GM12801 (cell line): Measurements from ENCODE around the gene KCNAB1.

ENCODE experiments used
- CTCF ChIP-seq: IDR thresholded peaks from one replicate; pipeline ENCODE4 v1.5.1; 2011; ENCODE audit warnings: control low read depth; ENCODE audit not compliant: insufficient read length; ENCODE audit errors: extremely low read depth

Gene KCNAB1

GRCh38 chr3:156429125-156429524 is 308.7 kb downstream of the KCNAB1 start:
- TF ChIP-seq CTCF, result no peak

GRCh38 chr3:156431334-156432124 is 311.2 kb downstream of the KCNAB1 start:
- no peak for TF ChIP-seq CTCF

GRCh38 chr3:156432563-156432962 is 312.2 kb downstream of the KCNAB1 start:
- no peak for TF ChIP-seq CTCF

- no peak for TF ChIP-seq CTCF
These were observed 312.8 kb downstream of the KCNAB1 start for GRCh38 chr3:156433138-156433537.

GRCh38 chr3:156433910-156434309 is 313.5 kb downstream of the KCNAB1 start:
- no peak for TF ChIP-seq CTCF

GRCh38 chr3:156434921-156435320 is 314.5 kb downstream of the KCNAB1 start:
- no peak for TF ChIP-seq CTCF

GRCh38 chr3:156443079-156443478 is 322.7 kb downstream of the KCNAB1 start:
- no peak for TF ChIP-seq CTCF
